MCF 10A (cell line): ENCODE data around the gene FASN. TPM values are rescaled to one million over a fixed set of nuclear protein-coding genes. Genes with fewer than 3 reads are reported as not detected.

Experiments used
- BruUV-seq: library from RNA; stranded (reverse); fragments of 400-500 nt; replicated peaks from 2 replicates; lab custom pipeline; 2021; lab: Mats Ljungman, UMichigan
- CTCF ChIA-PET: fragments of 300-600 bp; sonication (Branson Sonifier 250); formaldehyde crosslinking; extraction: SDS; loops from one replicate; lab custom pipeline; 2021; ENCODE audit warnings: antibody characterized with exemption, inconsistent platforms; lab: Yijun Ruan, JAX
- POLR2A ChIA-PET: fragments of 300-600, 350-650 bp; sonication (Branson Sonifier 250); formaldehyde crosslinking; extraction: SDS; loops from one replicate; lab custom pipeline; 2020; ENCODE audit warnings: antibody characterized with exemption, inconsistent platforms; lab: Yijun Ruan, JAX
- DNase-seq: peaks from one replicate; pipeline ENCODE4 v3.0.0-alpha.2; 2018; ENCODE audit not compliant: unreplicated experiment
- H3K27ac Mint-ChIP-seq: one replicate; pipeline ENCODE4 v1.8.0; 2022; ENCODE audit warnings: mild to moderate bottlenecking, low read depth, mixed read lengths; ENCODE audit not compliant: unreplicated experiment
- H3K27me3 Mint-ChIP-seq: one replicate; pipeline ENCODE4 v1.8.0; 2022; ENCODE audit warnings: mixed read lengths; ENCODE audit not compliant: insufficient read depth, unreplicated experiment
- H3K36me3 Mint-ChIP-seq: one replicate; pipeline ENCODE4 v1.8.0; 2022; ENCODE audit warnings: mild to moderate bottlenecking, moderate library complexity, mixed read lengths; ENCODE audit not compliant: insufficient read depth, unreplicated experiment
- H3K4me1 Mint-ChIP-seq: one replicate; pipeline ENCODE4 v1.8.0; 2022; ENCODE audit warnings: mixed read lengths; ENCODE audit not compliant: insufficient read depth, unreplicated experiment
- H3K4me3 Mint-ChIP-seq: one replicate; pipeline ENCODE4 v1.8.0; 2022; ENCODE audit warnings: mild to moderate bottlenecking, moderate library complexity, mixed read lengths; ENCODE audit not compliant: unreplicated experiment
- H3K9me3 Mint-ChIP-seq: one replicate; pipeline ENCODE4 v1.8.0; 2022; ENCODE audit warnings: mixed read lengths; ENCODE audit not compliant: unreplicated experiment
- intact Hi-C: fragments of 100-400 bp; cut with micrococcal nuclease; formaldehyde crosslinking; loops from 2 replicates; pipeline ENCODE4 v1.14.1; 2022
- total RNA-seq: library from RNA; stranded (reverse); gene quantifications from 2 replicates; pipeline ENCODE4 v1.2.3, GENCODE V29; 2022
- TF ChIP-seq, protein P1 (sequence below): fragments of 200-600 bp; IDR thresholded peaks from one replicate; pipeline ENCODE4 v1.8.0; 2022; ENCODE audit warnings: antibody characterized with exemption, mild to moderate bottlenecking; ENCODE audit not compliant: unreplicated experiment

The FASN gene
- total RNA-seq, 1 experiment from 2014 or later, result 120 TPM

- no peak for DNase-seq
- intact Hi-C loops, result loop anchor here (10.0 kb wide), 1 partner anchor 58 kb away; the partner anchor contains the start of genes DCXR and RAC3
- ChIA-PET POLR2A (no interaction called here), CTCF (no interaction called here)
- Mint-ChIP-seq H3K4me3 (no peak overlapping the region), H3K36me3 (peaks cover 81% of the 10 kb centered on the region), H3K9me3 (no peaks in the 10 kb centered on the region), H3K27me3 (no peaks in the 10 kb centered on the region), H3K27ac (no peak overlapping the region), H3K4me1 (no peaks in the 10 kb centered on the region)
- TF ChIP-seq, protein P1, sequence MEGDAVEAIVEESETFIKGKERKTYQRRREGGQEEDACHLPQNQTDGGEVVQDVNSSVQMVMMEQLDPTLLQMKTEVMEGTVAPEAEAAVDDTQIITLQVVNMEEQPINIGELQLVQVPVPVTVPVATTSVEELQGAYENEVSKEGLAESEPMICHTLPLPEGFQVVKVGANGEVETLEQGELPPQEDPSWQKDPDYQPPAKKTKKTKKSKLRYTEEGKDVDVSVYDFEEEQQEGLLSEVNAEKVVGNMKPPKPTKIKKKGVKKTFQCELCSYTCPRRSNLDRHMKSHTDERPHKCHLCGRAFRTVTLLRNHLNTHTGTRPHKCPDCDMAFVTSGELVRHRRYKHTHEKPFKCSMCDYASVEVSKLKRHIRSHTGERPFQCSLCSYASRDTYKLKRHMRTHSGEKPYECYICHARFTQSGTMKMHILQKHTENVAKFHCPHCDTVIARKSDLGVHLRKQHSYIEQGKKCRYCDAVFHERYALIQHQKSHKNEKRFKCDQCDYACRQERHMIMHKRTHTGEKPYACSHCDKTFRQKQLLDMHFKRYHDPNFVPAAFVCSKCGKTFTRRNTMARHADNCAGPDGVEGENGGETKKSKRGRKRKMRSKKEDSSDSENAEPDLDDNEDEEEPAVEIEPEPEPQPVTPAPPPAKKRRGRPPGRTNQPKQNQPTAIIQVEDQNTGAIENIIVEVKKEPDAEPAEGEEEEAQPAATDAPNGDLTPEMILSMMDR, result no peak
- no TSS peak for BruUV-seq
Observed at GRCh38 chr17:82092995-82093751, 4.9 kb downstream of the FASN start.

GRCh38 chr17:82092628-82092994 is 5.4 kb downstream of the FASN start:
- Mint-ChIP-seq H3K27me3 (no peaks in the 10 kb centered on the region), H3K4me3 (no peak overlapping the region), H3K27ac (no peak overlapping the region), H3K4me1 (no peaks in the 10 kb centered on the region), H3K36me3 (peaks cover 86% of the 10 kb centered on the region), H3K9me3 (no peaks in the 10 kb centered on the region)
- no TSS peak for BruUV-seq
- TF ChIP-seq, protein P1, result no peak
- DNase-seq, result no peak
- intact Hi-C loops, result loop anchor here (10.0 kb wide), 1 partner anchor 58 kb away; the partner anchor contains the start of genes DCXR and RAC3
- ChIA-PET POLR2A (no interaction called here), CTCF (interaction anchor here (1.0 kb wide), 1 partner anchor 63 kb away, joined by 3 read pairs; no protein-coding TSS in a partner anchor)

GRCh38 chr17:82092094-82092586 is 5.9 kb downstream of the FASN start:
- H3K4me3 Mint-ChIP-seq, result no peak overlapping the region
- intact Hi-C loops, result loop anchor here (10.0 kb wide), 1 partner anchor 57 kb away; the partner anchor contains the start of genes DCXR and RAC3
- peaks cover 91% of the 10 kb centered on the region for H3K36me3 Mint-ChIP-seq
- no peaks in the 10 kb centered on the region for H3K4me1 Mint-ChIP-seq
- H3K9me3 Mint-ChIP-seq, result no peaks in the 10 kb centered on the region
- no peaks in the 10 kb centered on the region for H3K27me3 Mint-ChIP-seq
- BruUV-seq, result no TSS peak
- TF ChIP-seq, protein P1, result no peak
- DNase-seq, result no peak
- ChIA-PET POLR2A (no interaction called here), CTCF (interaction anchor here (1.0 kb wide), 1 partner anchor 63 kb away, joined by 3 read pairs; no protein-coding TSS in a partner anchor)
- H3K27ac Mint-ChIP-seq, result no peak overlapping the region
